ENCODE data around the gene ATP8B3. TPM values are rescaled to one million over a fixed set of nuclear protein-coding genes. Genes with fewer than 3 reads are reported as not detected.

ATP8B3 gene
- total RNA-seq, 1 donor from 2014 or later = 0.41 TPM

DNA sequence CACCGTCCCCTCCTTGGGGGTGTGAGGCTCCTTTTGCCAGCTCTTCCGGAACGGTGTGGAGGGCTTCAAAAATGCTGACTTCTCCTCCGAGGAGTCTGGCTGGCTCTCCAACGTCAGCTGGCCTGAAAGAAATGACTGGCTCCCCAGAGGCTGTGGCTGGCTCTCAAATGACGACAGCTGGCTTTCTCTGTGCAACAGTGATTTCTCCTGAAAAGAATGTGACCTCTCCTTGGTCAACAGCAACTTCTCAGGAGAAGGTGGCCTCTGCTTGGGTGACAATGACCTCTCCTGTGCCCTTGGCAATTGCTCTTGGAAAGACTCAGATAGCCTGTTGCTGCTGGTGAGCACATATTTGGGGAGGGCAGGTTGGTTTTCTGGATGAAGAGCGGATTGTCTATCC is 29.6 kb downstream of the ATP8B3 start:
- no peak overlapping the region for H3K27ac ChIP-seq (replicated peaks)
- no peak for DNase-seq
- peaks cover 97% of the 10 kb centered on the region for H3K27me3 ChIP-seq (ENCODE audit: low read depth)
- no peak for TF ChIP-seq CTCF (IDR thresholded peaks at IDR 0.05; ENCODE audit: borderline replicate concordance)
- H3K4me3 ChIP-seq = no peak overlapping the region
- intact Hi-C loops (cut with micrococcal nuclease) = no loop called here
- H3K4me1 ChIP-seq = no peaks in the 10 kb centered on the region
- peaks cover 23% of the 10 kb centered on the region for H3K9me3 ChIP-seq (replicated peaks)
- no peaks in the 10 kb centered on the region for H3K36me3 ChIP-seq

DNA sequence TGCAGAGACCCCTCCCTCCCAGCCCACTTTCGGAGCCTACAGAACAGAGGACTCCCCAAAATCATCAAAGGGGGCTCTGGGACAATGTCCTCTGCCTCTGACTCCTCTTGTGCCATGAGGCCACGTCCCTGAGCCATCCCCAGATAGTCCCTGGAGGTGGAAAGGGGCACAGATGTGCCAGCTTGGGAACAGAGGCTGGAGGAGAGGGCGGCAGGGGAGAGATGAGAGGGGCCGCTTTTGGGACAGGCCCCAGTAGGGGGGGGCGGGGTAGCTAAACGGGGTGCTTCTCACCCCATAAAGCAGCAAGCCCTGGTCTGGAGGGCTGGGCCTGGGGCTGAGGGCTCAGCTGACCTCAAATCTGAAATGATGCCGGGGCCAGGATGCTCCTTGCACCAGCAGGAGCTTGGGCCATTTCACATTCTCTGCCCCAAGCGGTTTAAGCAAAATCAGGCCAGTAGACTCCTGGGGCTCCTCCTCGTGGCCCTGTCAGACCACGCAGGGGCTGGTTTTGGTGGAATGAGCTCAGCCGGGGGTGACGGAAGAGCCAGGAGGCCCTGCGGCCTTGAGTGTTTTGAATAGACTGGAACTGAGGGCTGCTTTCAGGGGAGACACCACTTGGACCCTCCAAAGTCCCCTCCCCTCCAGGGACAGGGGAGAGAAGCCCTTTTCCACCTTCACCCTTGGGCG is 31.7 kb downstream of the ATP8B3 start:
- H3K27ac ChIP-seq (replicated peaks) = no peak overlapping the region
- no peak for TF ChIP-seq CTCF (IDR thresholded peaks at IDR 0.05; ENCODE audit: borderline replicate concordance)
- H3K9me3 ChIP-seq (replicated peaks) = peaks cover 23% of the 10 kb centered on the region
- H3K4me3 ChIP-seq = no peak overlapping the region
- DNase-seq = no peak
- no peaks in the 10 kb centered on the region for H3K36me3 ChIP-seq
- peaks cover 11% of the 10 kb centered on the region for H3K4me1 ChIP-seq
- intact Hi-C loops (cut with micrococcal nuclease) = no loop called here
- peaks cover 98% of the 10 kb centered on the region for H3K27me3 ChIP-seq (ENCODE audit: low read depth)

GRCh38 chr19:1779574-1779973 is 32.5 kb downstream of the ATP8B3 start:
- H3K27me3 ChIP-seq (ENCODE audit: low read depth) = peaks cover 98% of the 10 kb centered on the region
- no peak overlapping the region for H3K4me3 ChIP-seq
- H3K4me1 ChIP-seq = peaks cover 11% of the 10 kb centered on the region
- no peak for DNase-seq
- no peak overlapping the region for H3K27ac ChIP-seq (replicated peaks)
- TF ChIP-seq CTCF (IDR thresholded peaks at IDR 0.05; ENCODE audit: borderline replicate concordance) = no peak
- no peaks in the 10 kb centered on the region for H3K36me3 ChIP-seq
- H3K9me3 ChIP-seq (replicated peaks) = peaks cover 23% of the 10 kb centered on the region
- intact Hi-C loops (cut with micrococcal nuclease) = no loop called here

GRCh38 chr19:1777149-1777548 is 34.9 kb downstream of the ATP8B3 start:
- intact Hi-C loops (cut with micrococcal nuclease) = no loop called here
- no peak for TF ChIP-seq CTCF (IDR thresholded peaks at IDR 0.05; ENCODE audit: borderline replicate concordance)
- Histone ChIP-seq H3K27me3 (ENCODE audit: low read depth) (peaks cover 97% of the 10 kb centered on the region), H3K9me3 (replicated peaks) (peaks cover 15% of the 10 kb centered on the region), H3K27ac (replicated peaks) (no peak overlapping the region), H3K4me1 (peaks cover 11% of the 10 kb centered on the region), H3K4me3 (no peak overlapping the region), H3K36me3 (no peaks in the 10 kb centered on the region)
- no peak for DNase-seq

DNA sequence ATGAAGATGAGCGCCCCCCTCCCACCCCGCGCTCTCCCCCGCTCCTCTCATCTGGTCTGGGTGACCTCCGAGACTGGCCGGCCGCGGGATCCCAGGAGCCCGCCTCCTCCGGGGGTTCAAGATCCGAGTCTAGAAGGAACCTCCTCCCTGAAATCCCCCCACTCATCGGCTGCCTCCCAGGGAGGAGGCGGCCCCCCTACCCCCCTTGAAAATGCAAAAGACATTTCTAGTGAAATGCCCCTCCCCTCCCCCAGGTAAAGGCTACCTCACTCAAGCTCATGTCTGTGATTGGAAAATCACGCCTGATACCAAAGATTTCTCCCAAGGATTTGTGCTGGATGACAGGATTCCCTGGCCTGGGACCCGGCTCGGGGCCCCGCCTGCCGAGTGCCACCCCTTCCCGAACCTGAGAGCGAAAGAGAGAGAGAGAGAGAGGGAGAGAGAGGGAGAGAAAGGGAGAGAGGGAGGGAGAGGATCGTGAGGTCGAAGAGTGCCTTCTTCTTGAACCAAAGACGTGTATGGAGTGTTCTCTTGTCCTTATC is 35.4 kb downstream of the ATP8B3 start:
- intact Hi-C loops (cut with micrococcal nuclease) = no loop called here
- no peak for TF ChIP-seq CTCF (IDR thresholded peaks at IDR 0.05; ENCODE audit: borderline replicate concordance)
- Histone ChIP-seq H3K4me3 (no peak overlapping the region), H3K4me1 (peaks cover 11% of the 10 kb centered on the region), H3K9me3 (replicated peaks) (peaks cover 15% of the 10 kb centered on the region), H3K27ac (replicated peaks) (no peak overlapping the region), H3K27me3 (ENCODE audit: low read depth) (peaks cover 97% of the 10 kb centered on the region), H3K36me3 (no peaks in the 10 kb centered on the region)
- no peak for DNase-seq
